GM12878 (cell line): ENCODE data around the gene PPP3CA. TPM values are rescaled to one million over a fixed set of nuclear protein-coding genes. Genes with fewer than 3 reads are reported as not detected.
A peak's percentile ranks its signal among the peaks of the same experiment; 100 is the strongest.

ENCODE experiments used
- ATF7 ChIP-seq: fragments of 450-650 bp; IDR thresholded peaks from 2 replicates; pipeline ENCODE4 v1.6.1; 2016; ENCODE audit warnings: low read depth, mild to moderate bottlenecking
- BHLHE40 ChIP-seq, 2 experiments: fragments of 450-650 bp in 1 of 2; IDR thresholded peaks; 2 replicates each; pipeline ENCODE4 v1.6.1; 2011 to 2017; ENCODE audit warnings: low read depth in 2 of 2, borderline replicate concordance in 1 of 2, improper control_type of control experiment in 1 of 2, low read length in 1 of 2, mild to moderate bottlenecking in 1 of 2
- BRCA1 ChIP-seq: IDR thresholded peaks from 2 replicates; pipeline ENCODE4 v1.6.1; 2011; ENCODE audit warnings: low read depth, low read length, improper control_type of control experiment
- CREB1 ChIP-seq: IDR thresholded peaks from 2 replicates; pipeline ENCODE4 v1.6.1; 2012; ENCODE audit warnings: low read depth, mild to moderate bottlenecking, inconsistent platforms
- DPF2 ChIP-seq: fragments of 450-650 bp; IDR thresholded peaks from 2 replicates; pipeline ENCODE4 v1.6.1; 2017; ENCODE audit warnings: mild to moderate bottlenecking
- HDAC6 ChIP-seq: fragments of 200-600 bp; sonication (generic); IDR thresholded peaks from one replicate; pipeline ENCODE4 v1.8.0; 2017; ENCODE audit warnings: antibody characterized with exemption; ENCODE audit not compliant: unreplicated experiment
- MXI1 ChIP-seq: fragments of 150-350 bp; IDR thresholded peaks from 2 replicates; pipeline ENCODE4 v1.6.1; 2011; ENCODE audit warnings: low read depth, mild to moderate bottlenecking, inconsistent platforms, low read length, improper control_type of control experiment
- NFIC ChIP-seq: IDR thresholded peaks from 2 replicates; pipeline ENCODE4 v1.6.1; 2012; ENCODE audit warnings: low read depth, mild to moderate bottlenecking, inconsistent platforms, low read length, moderate library complexity
- ZNF384 ChIP-seq: IDR thresholded peaks from 2 replicates; pipeline ENCODE4 v1.6.1; 2012; ENCODE audit warnings: low read depth, mild to moderate bottlenecking, low read length, improper control_type of control experiment, borderline replicate concordance
- polyA plus RNA-seq, 11 experiments: library from polyadenylated mRNA; depleted of rRNA in 4 of 11; unstranded in 6 of 11; stranded (reverse) in 5 of 11; fragments of >200 nt; fragmentation: Nextera tagmentation in 4 of 11; fragmentation: Illumina TruSeq in 1 of 11; extraction: Ambion mirVana in 4 of 11; extraction: Trizol in 1 of 11; gene quantifications; 1 replicate in 1 of 11; 2 replicates in 10 of 11; pipeline versions ENCODE4 v1.2.1 to v1.2.3, GENCODE V29; 2011 to 2016; ENCODE audit warnings: inconsistent platforms in 2 of 11, missing spikeins in 2 of 11, low read depth in 1 of 11
- total RNA-seq, 4 experiments: library from RNA; depleted of rRNA in 3 of 4; stranded (reverse); fragments of >200 nt in 3 of 4; fragmentation: Illumina TruSeq in 1 of 4; extraction: Trizol in 1 of 4; gene quantifications; 2 replicates each; pipeline versions ENCODE4 v1.2.1 to v1.2.3, GENCODE V29; 2013 to 2021
- TF ChIP-seq, protein P1 (sequence below), 3 experiments: IDR thresholded peaks in 2 of 3; conservative IDR thresholded peaks in 1 of 3; 2 replicates each; pipeline ENCODE4 v1.5.1; 2011; ENCODE audit warnings: low read depth in 3 of 3, low read length in 3 of 3, mild to moderate bottlenecking in 3 of 3, control low read depth in 2 of 3, moderate library complexity in 2 of 3, inconsistent platforms in 1 of 3, mixed read lengths in 1 of 3; ENCODE audit not compliant: control insufficient read depth in 2 of 3, insufficient read depth in 1 of 3; ENCODE audit errors: extremely low read depth in 1 of 3
- TF ChIP-seq, protein P2 (sequence below): IDR thresholded peaks from 2 replicates; pipeline ENCODE4 v1.6.1; 2012; ENCODE audit warnings: mild to moderate bottlenecking, low read depth, low read length
- TF ChIP-seq, protein P3 (sequence below): fragments of 450-650 bp; IDR thresholded peaks from 2 replicates; pipeline ENCODE4 v1.6.1; 2017; ENCODE audit warnings: low read depth, mild to moderate bottlenecking, moderate library complexity
- TF ChIP-seq, protein P4 (sequence below): fragments of 150-350 bp; IDR thresholded peaks from 2 replicates; pipeline ENCODE4 v1.6.1; 2016; ENCODE audit warnings: low read depth, low read length
- TF ChIP-seq, protein P5 (sequence below): IDR thresholded peaks from 2 replicates; pipeline ENCODE4 v1.6.1; 2012; ENCODE audit warnings: low read length, inconsistent platforms

Gene PPP3CA
- total and polyA plus RNA-seq, 10 of the 15 experiments (the other 5 are each of a cell fraction or from before 2014, with no cell fraction given): 0.33 to 9.0 (median 1.0) TPM

DNA sequence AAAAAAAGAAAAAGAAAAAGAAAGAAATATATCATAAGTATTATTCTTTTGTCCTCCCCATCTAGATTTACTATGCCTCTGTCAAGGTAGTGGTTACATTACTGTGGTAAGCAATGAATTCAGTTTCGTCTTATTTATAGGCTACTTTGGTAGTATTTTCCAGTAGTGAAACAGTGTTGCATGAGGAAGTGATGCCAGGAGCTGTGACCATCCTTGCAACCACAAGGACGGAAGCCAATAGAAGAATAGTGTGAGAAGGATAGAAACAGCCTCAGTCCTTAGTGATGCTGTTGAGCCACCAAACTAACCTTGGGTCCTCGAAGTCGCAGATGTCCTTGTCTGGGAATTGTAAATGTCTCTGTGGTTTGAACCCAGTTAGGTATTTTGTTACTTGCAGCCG lies 328.5 kb downstream of the PPP3CA start (continued):
- TF ChIP-seq NFIC (peak; percentile 96), CREB1 (peak; percentile 60), ZNF384 (no peak), MXI1 (no peak), DPF2 (peak; percentile 78), BHLHE40 (IDR thresholded peaks at IDR 0.05; ENCODE audit: borderline replicate concordance in 1 of 2, low read depth in 2 of 2, low read length in 1 of 2) (0 out of 4 replicates have a peak, but pooled peaks of 1 of the 2 experiments have one; percentile 19), ATF7 (peak; percentile 46), HDAC6 (no peak), BRCA1 (no peak)
- TF ChIP-seq, protein P1, sequence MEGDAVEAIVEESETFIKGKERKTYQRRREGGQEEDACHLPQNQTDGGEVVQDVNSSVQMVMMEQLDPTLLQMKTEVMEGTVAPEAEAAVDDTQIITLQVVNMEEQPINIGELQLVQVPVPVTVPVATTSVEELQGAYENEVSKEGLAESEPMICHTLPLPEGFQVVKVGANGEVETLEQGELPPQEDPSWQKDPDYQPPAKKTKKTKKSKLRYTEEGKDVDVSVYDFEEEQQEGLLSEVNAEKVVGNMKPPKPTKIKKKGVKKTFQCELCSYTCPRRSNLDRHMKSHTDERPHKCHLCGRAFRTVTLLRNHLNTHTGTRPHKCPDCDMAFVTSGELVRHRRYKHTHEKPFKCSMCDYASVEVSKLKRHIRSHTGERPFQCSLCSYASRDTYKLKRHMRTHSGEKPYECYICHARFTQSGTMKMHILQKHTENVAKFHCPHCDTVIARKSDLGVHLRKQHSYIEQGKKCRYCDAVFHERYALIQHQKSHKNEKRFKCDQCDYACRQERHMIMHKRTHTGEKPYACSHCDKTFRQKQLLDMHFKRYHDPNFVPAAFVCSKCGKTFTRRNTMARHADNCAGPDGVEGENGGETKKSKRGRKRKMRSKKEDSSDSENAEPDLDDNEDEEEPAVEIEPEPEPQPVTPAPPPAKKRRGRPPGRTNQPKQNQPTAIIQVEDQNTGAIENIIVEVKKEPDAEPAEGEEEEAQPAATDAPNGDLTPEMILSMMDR (IDR thresholded peaks at IDR 0.05 in 2 of 3, conservative IDR thresholded peaks at IDR 0.05 in 1 of 3; ENCODE audit: control insufficient read depth in 2 of 3, extremely low read depth in 1 of 3, insufficient read depth in 1 of 3, low read depth in 3 of 3, low read length in 3 of 3): 0 out of 6 replicates have a peak, but pooled peaks of 1 of the 3 experiments have one; percentile 2
- TF ChIP-seq, protein P2, sequence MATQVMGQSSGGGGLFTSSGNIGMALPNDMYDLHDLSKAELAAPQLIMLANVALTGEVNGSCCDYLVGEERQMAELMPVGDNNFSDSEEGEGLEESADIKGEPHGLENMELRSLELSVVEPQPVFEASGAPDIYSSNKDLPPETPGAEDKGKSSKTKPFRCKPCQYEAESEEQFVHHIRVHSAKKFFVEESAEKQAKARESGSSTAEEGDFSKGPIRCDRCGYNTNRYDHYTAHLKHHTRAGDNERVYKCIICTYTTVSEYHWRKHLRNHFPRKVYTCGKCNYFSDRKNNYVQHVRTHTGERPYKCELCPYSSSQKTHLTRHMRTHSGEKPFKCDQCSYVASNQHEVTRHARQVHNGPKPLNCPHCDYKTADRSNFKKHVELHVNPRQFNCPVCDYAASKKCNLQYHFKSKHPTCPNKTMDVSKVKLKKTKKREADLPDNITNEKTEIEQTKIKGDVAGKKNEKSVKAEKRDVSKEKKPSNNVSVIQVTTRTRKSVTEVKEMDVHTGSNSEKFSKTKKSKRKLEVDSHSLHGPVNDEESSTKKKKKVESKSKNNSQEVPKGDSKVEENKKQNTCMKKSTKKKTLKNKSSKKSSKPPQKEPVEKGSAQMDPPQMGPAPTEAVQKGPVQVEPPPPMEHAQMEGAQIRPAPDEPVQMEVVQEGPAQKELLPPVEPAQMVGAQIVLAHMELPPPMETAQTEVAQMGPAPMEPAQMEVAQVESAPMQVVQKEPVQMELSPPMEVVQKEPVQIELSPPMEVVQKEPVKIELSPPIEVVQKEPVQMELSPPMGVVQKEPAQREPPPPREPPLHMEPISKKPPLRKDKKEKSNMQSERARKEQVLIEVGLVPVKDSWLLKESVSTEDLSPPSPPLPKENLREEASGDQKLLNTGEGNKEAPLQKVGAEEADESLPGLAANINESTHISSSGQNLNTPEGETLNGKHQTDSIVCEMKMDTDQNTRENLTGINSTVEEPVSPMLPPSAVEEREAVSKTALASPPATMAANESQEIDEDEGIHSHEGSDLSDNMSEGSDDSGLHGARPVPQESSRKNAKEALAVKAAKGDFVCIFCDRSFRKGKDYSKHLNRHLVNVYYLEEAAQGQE: no peak
- TF ChIP-seq, protein P3, sequence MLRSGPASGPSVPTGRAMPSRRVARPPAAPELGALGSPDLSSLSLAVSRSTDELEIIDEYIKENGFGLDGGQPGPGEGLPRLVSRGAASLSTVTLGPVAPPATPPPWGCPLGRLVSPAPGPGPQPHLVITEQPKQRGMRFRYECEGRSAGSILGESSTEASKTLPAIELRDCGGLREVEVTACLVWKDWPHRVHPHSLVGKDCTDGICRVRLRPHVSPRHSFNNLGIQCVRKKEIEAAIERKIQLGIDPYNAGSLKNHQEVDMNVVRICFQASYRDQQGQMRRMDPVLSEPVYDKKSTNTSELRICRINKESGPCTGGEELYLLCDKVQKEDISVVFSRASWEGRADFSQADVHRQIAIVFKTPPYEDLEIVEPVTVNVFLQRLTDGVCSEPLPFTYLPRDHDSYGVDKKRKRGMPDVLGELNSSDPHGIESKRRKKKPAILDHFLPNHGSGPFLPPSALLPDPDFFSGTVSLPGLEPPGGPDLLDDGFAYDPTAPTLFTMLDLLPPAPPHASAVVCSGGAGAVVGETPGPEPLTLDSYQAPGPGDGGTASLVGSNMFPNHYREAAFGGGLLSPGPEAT: peak; percentile 62
- TF ChIP-seq, protein P4, sequence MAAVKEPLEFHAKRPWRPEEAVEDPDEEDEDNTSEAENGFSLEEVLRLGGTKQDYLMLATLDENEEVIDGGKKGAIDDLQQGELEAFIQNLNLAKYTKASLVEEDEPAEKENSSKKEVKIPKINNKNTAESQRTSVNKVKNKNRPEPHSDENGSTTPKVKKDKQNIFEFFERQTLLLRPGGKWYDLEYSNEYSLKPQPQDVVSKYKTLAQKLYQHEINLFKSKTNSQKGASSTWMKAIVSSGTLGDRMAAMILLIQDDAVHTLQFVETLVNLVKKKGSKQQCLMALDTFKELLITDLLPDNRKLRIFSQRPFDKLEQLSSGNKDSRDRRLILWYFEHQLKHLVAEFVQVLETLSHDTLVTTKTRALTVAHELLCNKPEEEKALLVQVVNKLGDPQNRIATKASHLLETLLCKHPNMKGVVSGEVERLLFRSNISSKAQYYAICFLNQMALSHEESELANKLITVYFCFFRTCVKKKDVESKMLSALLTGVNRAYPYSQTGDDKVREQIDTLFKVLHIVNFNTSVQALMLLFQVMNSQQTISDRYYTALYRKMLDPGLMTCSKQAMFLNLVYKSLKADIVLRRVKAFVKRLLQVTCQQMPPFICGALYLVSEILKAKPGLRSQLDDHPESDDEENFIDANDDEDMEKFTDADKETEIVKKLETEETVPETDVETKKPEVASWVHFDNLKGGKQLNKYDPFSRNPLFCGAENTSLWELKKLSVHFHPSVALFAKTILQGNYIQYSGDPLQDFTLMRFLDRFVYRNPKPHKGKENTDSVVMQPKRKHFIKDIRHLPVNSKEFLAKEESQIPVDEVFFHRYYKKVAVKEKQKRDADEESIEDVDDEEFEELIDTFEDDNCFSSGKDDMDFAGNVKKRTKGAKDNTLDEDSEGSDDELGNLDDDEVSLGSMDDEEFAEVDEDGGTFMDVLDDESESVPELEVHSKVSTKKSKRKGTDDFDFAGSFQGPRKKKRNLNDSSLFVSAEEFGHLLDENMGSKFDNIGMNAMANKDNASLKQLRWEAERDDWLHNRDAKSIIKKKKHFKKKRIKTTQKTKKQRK: no peak
- TF ChIP-seq, protein P5, sequence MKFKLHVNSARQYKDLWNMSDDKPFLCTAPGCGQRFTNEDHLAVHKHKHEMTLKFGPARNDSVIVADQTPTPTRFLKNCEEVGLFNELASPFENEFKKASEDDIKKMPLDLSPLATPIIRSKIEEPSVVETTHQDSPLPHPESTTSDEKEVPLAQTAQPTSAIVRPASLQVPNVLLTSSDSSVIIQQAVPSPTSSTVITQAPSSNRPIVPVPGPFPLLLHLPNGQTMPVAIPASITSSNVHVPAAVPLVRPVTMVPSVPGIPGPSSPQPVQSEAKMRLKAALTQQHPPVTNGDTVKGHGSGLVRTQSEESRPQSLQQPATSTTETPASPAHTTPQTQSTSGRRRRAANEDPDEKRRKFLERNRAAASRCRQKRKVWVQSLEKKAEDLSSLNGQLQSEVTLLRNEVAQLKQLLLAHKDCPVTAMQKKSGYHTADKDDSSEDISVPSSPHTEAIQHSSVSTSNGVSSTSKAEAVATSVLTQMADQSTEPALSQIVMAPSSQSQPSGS: peak; percentile 86
